Liver (tissue), 9 donors: ENCODE results near the gene EFCC1. TPM values are rescaled to one million over a fixed set of nuclear protein-coding genes. Genes with fewer than 3 reads are reported as not detected.

Experiments
- DNase-seq: peaks from one replicate; pipeline ENCODE4 v3.0.0-alpha.2; 2017; ENCODE audit warnings: low spot score
- H3K27ac ChIP-seq, 2 donors: one replicate each; pipeline ENCODE4 v1.7.0; 2013; ENCODE audit warnings: inconsistent platforms in 2 of 2, low read length in 2 of 2, control low read depth in 1 of 2, low read depth in 1 of 2, mild to moderate bottlenecking in 1 of 2
- H3K27me3 ChIP-seq, 4 donors: one replicate each; pipeline versions ENCODE4 v1.6.1 to v1.7.0; 2013; ENCODE audit warnings: low read length in 3 of 4, inconsistent platforms in 1 of 4, mild to moderate bottlenecking in 1 of 4, moderate library complexity in 1 of 4; ENCODE audit not compliant: control insufficient read depth in 4 of 4, insufficient read depth in 4 of 4
- H3K36me3 ChIP-seq, 4 donors: one replicate each; pipeline versions ENCODE4 v1.6.1 to v1.7.0; 2013; ENCODE audit warnings: low read length in 3 of 4, mild to moderate bottlenecking in 3 of 4, low read depth in 1 of 4, moderate library complexity in 1 of 4; ENCODE audit not compliant: control insufficient read depth in 4 of 4, insufficient read depth in 3 of 4
- H3K4me1 ChIP-seq, 4 donors: one replicate each; pipeline versions ENCODE4 v1.6.1 to v1.7.0; 2013; ENCODE audit warnings: low read length in 3 of 4, mild to moderate bottlenecking in 3 of 4, moderate library complexity in 1 of 4; ENCODE audit not compliant: control insufficient read depth in 4 of 4, insufficient read depth in 4 of 4
- H3K4me3 ChIP-seq, 3 donors: one replicate each; pipeline versions ENCODE4 v1.6.1 to v1.7.0; 2013; ENCODE audit warnings: low read length in 3 of 3, control low read depth in 1 of 3, low read depth in 1 of 3, mild to moderate bottlenecking in 1 of 3
- H3K9ac ChIP-seq, 2 donors: one replicate each; pipeline ENCODE4 v1.7.0; 2013; ENCODE audit warnings: low read length in 2 of 2, mild to moderate bottlenecking in 2 of 2, moderate library complexity in 2 of 2, control low read depth in 1 of 2, low read depth in 1 of 2
- H3K9me3 ChIP-seq, 4 donors: one replicate each; pipeline versions ENCODE4 v1.6.1 to v1.7.0; 2013; ENCODE audit warnings: low read length in 3 of 4; ENCODE audit not compliant: control insufficient read depth in 4 of 4
- ATF3 ChIP-seq: IDR thresholded peaks from 2 replicates; pipeline ENCODE4 v1.6.1; 2016; ENCODE audit warnings: antibody characterized with exemption
- CTCF ChIP-seq: fragments of 150-350 bp; IDR thresholded peaks from 2 replicates; pipeline ENCODE4 v1.5.1; 2017; ENCODE audit warnings: improper control_type of control experiment, low read depth, low read length; ENCODE audit not compliant: missing input control
- EGR1 ChIP-seq, 2 donors: IDR thresholded peaks; 2 replicates each; pipeline ENCODE4 v1.6.1; 2016 to 2018; ENCODE audit warnings: antibody characterized with exemption in 2 of 2, low read depth in 2 of 2
- FOXA1 ChIP-seq: IDR thresholded peaks from 2 replicates; pipeline ENCODE4 v1.6.1; 2016; ENCODE audit warnings: antibody characterized with exemption
- FOXA2 ChIP-seq: IDR thresholded peaks from 2 replicates; pipeline ENCODE4 v1.6.1; 2016; ENCODE audit warnings: antibody characterized with exemption
- HNF4A ChIP-seq, 2 donors: conservative IDR thresholded peaks; 2 replicates each; pipeline ENCODE4 v1.6.1; 2016; ENCODE audit warnings: antibody characterized with exemption in 2 of 2, mild to moderate bottlenecking in 2 of 2
- HNF4G ChIP-seq: IDR thresholded peaks from 2 replicates; pipeline ENCODE4 v1.6.1; 2016; ENCODE audit warnings: antibody characterized with exemption
- JUND ChIP-seq, 2 donors: IDR thresholded peaks; 2 replicates each; pipeline ENCODE4 v1.6.1; 2016; ENCODE audit warnings: antibody characterized with exemption in 2 of 2
- MAX ChIP-seq: IDR thresholded peaks from 2 replicates; pipeline ENCODE4 v1.6.1; 2016; ENCODE audit warnings: antibody characterized with exemption
- NR2F2 ChIP-seq: IDR thresholded peaks from 2 replicates; pipeline ENCODE4 v1.6.1; 2016; ENCODE audit warnings: antibody characterized with exemption
- RAD21 ChIP-seq, 2 donors: IDR thresholded peaks; 2 replicates each; pipeline ENCODE4 v1.6.1; 2016; ENCODE audit warnings: antibody characterized with exemption in 2 of 2, mild to moderate bottlenecking in 2 of 2
- RXRA ChIP-seq, 2 donors: IDR thresholded peaks; 2 replicates each; pipeline ENCODE4 v1.6.1; 2017 to 2018; ENCODE audit warnings: antibody characterized with exemption in 2 of 2, mild to moderate bottlenecking in 1 of 2
- SP1 ChIP-seq: IDR thresholded peaks from 2 replicates; pipeline ENCODE4 v1.6.1; 2018; ENCODE audit warnings: antibody characterized with exemption, mild to moderate bottlenecking
- TAF1 ChIP-seq: conservative IDR thresholded peaks from 2 replicates; pipeline ENCODE4 v1.6.1; 2016; ENCODE audit warnings: antibody characterized with exemption, mild to moderate bottlenecking
- YY1 ChIP-seq: IDR thresholded peaks from 2 replicates; pipeline ENCODE4 v1.6.1; 2016; ENCODE audit warnings: antibody characterized with exemption, mild to moderate bottlenecking
- ZBTB33 ChIP-seq: IDR thresholded peaks from 2 replicates; pipeline ENCODE4 v1.6.1; 2016; ENCODE audit warnings: antibody characterized with exemption
- WGBS: extraction: QIAGEN DNeasy Blood & Tissue Kit; methylation state at CpG from one replicate; pipeline ENCODE4 v1.1.7; 2013; 5-methylcytosine and 5-hydroxymethylcytosine counted together
- polyA plus RNA-seq, 2 donors: library from polyadenylated mRNA; stranded (reverse) in 1 of 2; unstranded in 1 of 2; fragments of 200-250 nt in 1 of 2; fragments of >200 nt in 1 of 2; fragmentation: Nextera tagmentation in 1 of 2; extraction: Ambion mirVana in 1 of 2; gene quantifications; one replicate each; pipeline versions ENCODE4 v1.2.1 to v1.2.3, GENCODE V29; 2013 to 2015
- total RNA-seq, 2 donors: library from RNA; depleted of rRNA; stranded (reverse); fragments of >200 nt; gene quantifications; one replicate each; pipeline ENCODE4 v1.2.3, GENCODE V29; 2014
- donor health status: healthy.
- donor health status: healthy.
- donor health status: healthy.
- donor health status: healthy.
- donor health status: healthy.

Gene EFCC1
- total and polyA plus RNA-seq, 4 donors: 0.08 to 1.0 (median 0.24) TPM

GRCh38 chr3:129033151-129033550 lies 32.0 kb downstream of the EFCC1 start (continued):
- no peak for TF ChIP-seq JUND (IDR thresholded peaks at IDR 0.05)
- no peak for TF ChIP-seq ZBTB33
- TF ChIP-seq ATF3: no peak
- TF ChIP-seq FOXA2: no peak
- TF ChIP-seq YY1: no peak
- TF ChIP-seq RAD21 (IDR thresholded peaks at IDR 0.05): no peak
- TF ChIP-seq SP1: no peak

- Histone ChIP-seq H3K4me3 (no peak overlapping the region), H3K4me1 (peaks cover 0 to 7% (median 4%) of the 10 kb centered on the region in 4 donors), H3K36me3 (no peaks in the 10 kb centered on the region), H3K9ac (no peak overlapping the region), H3K27me3 (no peaks in the 10 kb centered on the region), H3K9me3 (peaks cover 0 to 6% (median 0%) of the 10 kb centered on the region in 4 donors), H3K27ac (no peak overlapping the region)
- 87% methylated on average over 12 of the region's 12 CpGs for WGBS
- TF ChIP-seq CTCF (no peak), RXRA (IDR thresholded peaks at IDR 0.05) (peak in 1 of 2 donors; percentile 13)
- no peak for DNase-seq
Measured at GRCh38 chr3:129033633-129034321, 32.7 kb downstream of the EFCC1 start.

GRCh38 chr3:129034642-129035041 lies 33.5 kb downstream of the EFCC1 start:
- Histone ChIP-seq H3K27ac (no peak overlapping the region), H3K9me3 (peaks cover 0 to 6% (median 0%) of the 10 kb centered on the region in 4 donors), H3K9ac (no peak overlapping the region), H3K4me1 (peaks cover 0 to 7% (median 4%) of the 10 kb centered on the region in 4 donors), H3K27me3 (no peaks in the 10 kb centered on the region), H3K4me3 (no peak overlapping the region), H3K36me3 (no peaks in the 10 kb centered on the region)
- WGBS: 90% methylated on average over 6 of the region's 6 CpGs
- no peak for DNase-seq
- no peak for TF ChIP-seq NR2F2
- no peak for TF ChIP-seq ATF3
- TF ChIP-seq HNF4G: no peak
- no peak for TF ChIP-seq YY1
- TF ChIP-seq ZBTB33: no peak
- no peak for TF ChIP-seq TAF1
- TF ChIP-seq RXRA (IDR thresholded peaks at IDR 0.05): no peak
- no peak for TF ChIP-seq SP1
- no peak for TF ChIP-seq FOXA2
- TF ChIP-seq EGR1 (IDR thresholded peaks at IDR 0.05; ENCODE audit: low read depth in 2 of 2): no peak
- TF ChIP-seq JUND (IDR thresholded peaks at IDR 0.05): no peak
- no peak for TF ChIP-seq MAX
- TF ChIP-seq FOXA1: no peak
- TF ChIP-seq CTCF: no peak
- no peak for TF ChIP-seq HNF4A (conservative IDR thresholded peaks at IDR 0.05)
